HG03159 (cell line): ENCODE results near the gene ITPKC.
"Not testable (repeated sequence)": the region's sequence is repeated elsewhere in the genome, so short reads cannot be mapped to it uniquely, and the experiment has no call there.

Experiments
- ATAC-seq: cut with Tn5 transposase; IDR thresholded peaks from one replicate; pipeline ENCODE4 v1.9.1; 2021; ENCODE audit warnings: mild to moderate bottlenecking, moderate library complexity; ENCODE audit not compliant: unreplicated experiment

Gene ITPKC

GRCh38 chr19:40714441-40715299, 2.2 kb upstream of the ITPKC start:
- ATAC-seq = peak; percentile 60

GRCh38 chr19:40716031-40716481, 856 bp upstream of the ITPKC start:
- ATAC-seq = no peak

- no peak for ATAC-seq
These were observed 490 bp downstream of the ITPKC start for GRCh38 chr19:40717325-40717879.

GRCh38 chr19:40717880-40718773, 1.2 kb downstream of the ITPKC start:
- ATAC-seq = no peak

GRCh38 chr19:40718774-40719391, 2.0 kb downstream of the ITPKC start:
- no peak for ATAC-seq

GRCh38 chr19:40719414-40719894, 2.5 kb downstream of the ITPKC start:
- no peak for ATAC-seq

- no peak for ATAC-seq
These were observed 4.2 kb downstream of the ITPKC start for GRCh38 chr19:40721140-40721486.

GRCh38 chr19:40721936-40722661, 5.2 kb downstream of the ITPKC start:
- no peak for ATAC-seq

GRCh38 chr19:40723661-40724254, 6.8 kb downstream of the ITPKC start:
- no peak for ATAC-seq

- no peak for ATAC-seq
These were observed 7.4 kb downstream of the ITPKC start for GRCh38 chr19:40724315-40724714.

GRCh38 chr19:40724855-40725254, 7.9 kb downstream of the ITPKC start:
- no peak for ATAC-seq

GRCh38 chr19:40726279-40726678, 9.4 kb downstream of the ITPKC start:
- ATAC-seq = no peak

- not testable (repeated sequence) for ATAC-seq
These were observed 13.2 kb downstream of the ITPKC start for GRCh38 chr19:40730065-40730464.

- not testable (repeated sequence) for ATAC-seq
These were observed 15.4 kb downstream of the ITPKC start for GRCh38 chr19:40732304-40732703.

GRCh38 chr19:40733149-40733548, 16.2 kb downstream of the ITPKC start:
- ATAC-seq = no peak

- no peak for ATAC-seq
These were observed 18.3 kb downstream of the ITPKC start for GRCh38 chr19:40735013-40735771.

GRCh38 chr19:40736661-40737060, 19.7 kb downstream of the ITPKC start:
- no peak for ATAC-seq

- no peak for ATAC-seq
These were observed 20.3 kb downstream of the ITPKC start for GRCh38 chr19:40737102-40737644.
